BLaER1 treated with 17β-estradiol and CSF1 and Interleukin-3, amounts not matched to agents 10 nM and 100 nM (cell line): ENCODE measurements around the gene COPS2.
A peak's percentile ranks its signal among the peaks of the same experiment; 100 is the strongest.

Source experiments
- H3K27ac ChIP-seq, 11 experiments: shearing (Covaris generic); formaldehyde crosslinking; 2 replicates each; pipeline ENCODE4 v1.8.1; 2022
- H3K27me3 ChIP-seq, 11 experiments: shearing (Covaris generic); formaldehyde crosslinking; 2 replicates each; pipeline ENCODE4 v1.8.1; 2022
- H3K36me3 ChIP-seq, 11 experiments: shearing (Covaris generic); formaldehyde crosslinking; 2 replicates each; pipeline ENCODE4 v1.8.1; 2022
- H3K4me1 ChIP-seq, 10 experiments: shearing (Covaris generic); formaldehyde crosslinking; 2 replicates each; pipeline ENCODE4 v1.8.1; 2022
- H3K4me2 ChIP-seq, 11 experiments: shearing (Covaris generic); formaldehyde crosslinking; 2 replicates each; pipeline ENCODE4 v1.8.1; 2022
- H3K4me3 ChIP-seq, 10 experiments: shearing (Covaris generic); formaldehyde crosslinking; 2 replicates each; pipeline ENCODE4 v1.8.1; 2022
- H3K9ac ChIP-seq, 11 experiments: shearing (Covaris generic); formaldehyde crosslinking; 2 replicates each; pipeline ENCODE4 v1.8.1; 2022
- H3K9me3 ChIP-seq, 11 experiments: shearing (Covaris generic); formaldehyde crosslinking; replicated peaks in 1 of 11; 2 replicates each; pipeline ENCODE4 v1.8.1; 2022
- H4K20me1 ChIP-seq, 11 experiments: shearing (Covaris generic); formaldehyde crosslinking; 2 replicates each; pipeline ENCODE4 v1.8.1; 2022
- Cebpa-rat ChIP-seq, 11 experiments: shearing (Covaris generic); IDR thresholded peaks; 2 replicates each; pipeline ENCODE4 v1.8.1; 2022

The COPS2 gene

GRCh38 chr15:49110158-49110944 is 45.0 kb downstream of the COPS2 start:
- no peak for TF ChIP-seq Cebpa-rat (IDR thresholded peaks at IDR 0.05)
- no peak overlapping the region for H3K4me3 ChIP-seq
- H3K36me3 ChIP-seq = peaks cover 76 to 90% (median 82%) of the 10 kb centered on the region in 11 experiments
- H3K4me2 ChIP-seq = no peak overlapping the region
- peaks cover 0 to 8% (median 0%) of the 10 kb centered on the region in 10 experiments; a peak in 3 of 20 replicates for H3K4me1 ChIP-seq
- H4K20me1 ChIP-seq = 0 out of 22 replicates have a peak, but pooled peaks cover 0 to 8% (median 0%) of the 10 kb centered on the region in 11 experiments
- peaks cover 21 to 44% (median 36%) of the 10 kb centered on the region in 11 experiments for H3K9me3 ChIP-seq
- no peaks in the 10 kb centered on the region for H3K27me3 ChIP-seq
- H3K27ac ChIP-seq = no peak overlapping the region
- H3K9ac ChIP-seq = no peak overlapping the region

- Histone ChIP-seq H3K4me2 (peak overlapping the region in 3 of 11 experiments; percentile 58 to 82 (median 62); a peak in 7 of 22 replicates), H4K20me1 (no peaks in the 10 kb centered on the region), H3K36me3 (peaks cover 56 to 93% (median 76%) of the 10 kb centered on the region in 11 experiments), H3K27me3 (no peaks in the 10 kb centered on the region), H3K4me1 (peaks cover 0 to 34% (median 16%) of the 10 kb centered on the region in 10 experiments; a peak in 14 of 20 replicates), H3K4me3 (no peak overlapping the region), H3K9ac (no peak overlapping the region), H3K27ac (no peak overlapping the region), H3K9me3 (no peaks in the 10 kb centered on the region; a peak in 1 of 22 replicates)
- no peak for TF ChIP-seq Cebpa-rat (IDR thresholded peaks at IDR 0.05)
Observed at GRCh38 chr15:49103002-49103401, 52.4 kb downstream of the COPS2 start.

GRCh38 chr15:49101536-49101935 is 53.9 kb downstream of the COPS2 start:
- TF ChIP-seq Cebpa-rat (IDR thresholded peaks at IDR 0.05) = no peak
- H3K9ac ChIP-seq = no peak overlapping the region
- no peaks in the 10 kb centered on the region for H3K27me3 ChIP-seq
- H3K27ac ChIP-seq = no peak overlapping the region
- no peaks in the 10 kb centered on the region for H4K20me1 ChIP-seq
- H3K4me3 ChIP-seq = no peak overlapping the region
- H3K9me3 ChIP-seq = no peaks in the 10 kb centered on the region; a peak in 1 of 22 replicates
- H3K4me1 ChIP-seq = peaks cover 0 to 26% (median 16%) of the 10 kb centered on the region in 10 experiments; a peak in 14 of 20 replicates
- H3K4me2 ChIP-seq = no peak overlapping the region
- peaks cover 54 to 97% (median 75%) of the 10 kb centered on the region in 11 experiments for H3K36me3 ChIP-seq

GRCh38 chr15:49096090-49096750 is 59.2 kb downstream of the COPS2 start:
- no peak overlapping the region for H3K27ac ChIP-seq
- no peaks in the 10 kb centered on the region for H4K20me1 ChIP-seq
- H3K4me2 ChIP-seq = no peak overlapping the region
- H3K9ac ChIP-seq = no peak overlapping the region
- H3K4me3 ChIP-seq = no peak overlapping the region
- 0 out of 20 replicates have a peak, but pooled peaks cover 0 to under 1% (median 0%) of the 10 kb centered on the region in 10 experiments for H3K4me1 ChIP-seq
- H3K36me3 ChIP-seq = peaks cover 22 to 43% (median 35%) of the 10 kb centered on the region in 11 experiments
- no peaks in the 10 kb centered on the region for H3K27me3 ChIP-seq
- no peaks in the 10 kb centered on the region for H3K9me3 ChIP-seq
- no peak for TF ChIP-seq Cebpa-rat (IDR thresholded peaks at IDR 0.05)

GRCh38 chr15:49094923-49095322 is 60.5 kb downstream of the COPS2 start:
- Histone ChIP-seq H3K4me3 (no peak overlapping the region), H3K4me1 (peaks cover 0 to 13% (median 7%) of the 10 kb centered on the region in 10 experiments; a peak in 12 of 20 replicates), H3K9ac (no peak overlapping the region), H3K27me3 (no peaks in the 10 kb centered on the region), H3K27ac (no peak overlapping the region), H3K4me2 (no peak overlapping the region), H3K36me3 (peaks cover 9 to 30% (median 23%) of the 10 kb centered on the region in 11 experiments), H4K20me1 (no peaks in the 10 kb centered on the region), H3K9me3 (no peaks in the 10 kb centered on the region)
- no peak for TF ChIP-seq Cebpa-rat (IDR thresholded peaks at IDR 0.05)

GRCh38 chr15:49093252-49094105 is 61.9 kb downstream of the COPS2 start:
- Histone ChIP-seq H3K27ac (no peak overlapping the region), H4K20me1 (no peaks in the 10 kb centered on the region), H3K4me3 (no peak overlapping the region), H3K9ac (no peak overlapping the region), H3K27me3 (no peaks in the 10 kb centered on the region), H3K4me2 (no peak overlapping the region), H3K9me3 (no peaks in the 10 kb centered on the region), H3K4me1 (peaks cover 0 to 25% (median 10%) of the 10 kb centered on the region in 10 experiments; a peak in 12 of 20 replicates), H3K36me3 (peaks cover 0 to 16% (median 9%) of the 10 kb centered on the region in 11 experiments; a peak in 14 of 22 replicates)
- TF ChIP-seq Cebpa-rat (IDR thresholded peaks at IDR 0.05) = no peak

GRCh38 chr15:49088996-49089395 is 66.4 kb downstream of the COPS2 start:
- no peak overlapping the region for H3K9ac ChIP-seq
- H3K4me3 ChIP-seq = no peak overlapping the region
- H3K4me2 ChIP-seq = no peak overlapping the region
- no peak for TF ChIP-seq Cebpa-rat (IDR thresholded peaks at IDR 0.05)
- no peaks in the 10 kb centered on the region for H4K20me1 ChIP-seq
- H3K27me3 ChIP-seq = no peaks in the 10 kb centered on the region
- peaks cover 0 to 25% (median 10%) of the 10 kb centered on the region in 10 experiments; a peak in 12 of 20 replicates for H3K4me1 ChIP-seq
- H3K9me3 ChIP-seq = no peaks in the 10 kb centered on the region
- no peak overlapping the region for H3K27ac ChIP-seq
- no peaks in the 10 kb centered on the region for H3K36me3 ChIP-seq

- Histone ChIP-seq H3K27ac (no peak overlapping the region), H3K4me3 (no peak overlapping the region), H3K27me3 (no peaks in the 10 kb centered on the region), H3K4me2 (no peak overlapping the region), H3K9ac (no peak overlapping the region), H3K36me3 (no peaks in the 10 kb centered on the region), H3K9me3 (no peaks in the 10 kb centered on the region), H3K4me1 (peaks cover 0 to 21% (median 10%) of the 10 kb centered on the region in 10 experiments; a peak in 12 of 20 replicates), H4K20me1 (no peaks in the 10 kb centered on the region)
- TF ChIP-seq Cebpa-rat (IDR thresholded peaks at IDR 0.05) = no peak
Observed at GRCh38 chr15:49085696-49086459, 69.5 kb downstream of the COPS2 start.
